H1 (cell line): ENCODE results near the gene DENND1A. TPM values are rescaled to one million over a fixed set of nuclear protein-coding genes. Genes with fewer than 3 reads are reported as not detected.

Experiments used
- CTCF ChIA-PET: fragments of 300-600 bp; sonication (Branson Sonifier 250); formaldehyde crosslinking; loops from one replicate; lab custom pipeline; 2021; ENCODE audit not compliant: partially characterized antibody; lab: Charles Lee
- POLR2A ChIA-PET: fragments of 300-600 bp; sonication (Branson Sonifier 250); formaldehyde crosslinking; loops from one replicate; lab custom pipeline; 2021; ENCODE audit warnings: inconsistent platforms; ENCODE audit not compliant: partially characterized antibody; lab: Charles Lee
- DNase-seq, 2 experiments: peaks; one replicate each; pipeline versions ENCODE4 v3.0.0 to v3.0.0-alpha.2; 2010 to 2022; ENCODE audit warnings: low spot score in 2 of 2, low read depth in 1 of 2, mixed read lengths in 1 of 2
- FAIRE-seq: peaks from 2 replicates; lab custom pipeline; 2011; peaks lifted over from hg19 to GRCh38; lab: Jason Lieb, UNC
- H2AFZ ChIP-seq: 2 replicates; pipeline ENCODE4 v1.8.1; 2012; ENCODE audit warnings: low read length, inconsistent platforms
- H2AK5ac ChIP-seq: 2 replicates; pipeline ENCODE4 v1.6.1; 2013; ENCODE audit warnings: low read depth, low read length
- H2BK120ac ChIP-seq: replicated peaks from 2 replicates; pipeline ENCODE3; 2013; ENCODE audit warnings: low read depth, low read length, inconsistent platforms
- H2BK12ac ChIP-seq: 2 replicates; pipeline ENCODE4 v1.6.1; 2013; ENCODE audit warnings: low read depth, low read length
- H2BK15ac ChIP-seq: 2 replicates; pipeline ENCODE4 v1.6.1; 2013; ENCODE audit warnings: low read length
- H2BK20ac ChIP-seq: 2 replicates; pipeline ENCODE4 v1.6.1; 2013; ENCODE audit warnings: low read length
- H2BK5ac ChIP-seq: 2 replicates; pipeline ENCODE4 v1.6.1; 2013; ENCODE audit warnings: low read depth, low read length
- H3K14ac ChIP-seq: 2 replicates; pipeline ENCODE4 v1.6.1; 2013; ENCODE audit warnings: inconsistent platforms; ENCODE audit not compliant: insufficient read length
- H3K18ac ChIP-seq: 2 replicates; pipeline ENCODE4 v1.6.1; 2013; ENCODE audit warnings: low read length; ENCODE audit errors: extremely low read depth
- H3K23ac ChIP-seq: 2 replicates; pipeline ENCODE4 v1.6.1; 2013; ENCODE audit warnings: inconsistent platforms; ENCODE audit not compliant: insufficient read length
- H3K23me2 ChIP-seq: 2 replicates; pipeline ENCODE4 v1.6.1; 2013; ENCODE audit warnings: low read depth, low read length
- H3K27ac ChIP-seq: 2 replicates; pipeline ENCODE4 v1.6.1; 2011; ENCODE audit warnings: low read depth, low read length, inconsistent platforms
- H3K27me3 ChIP-seq, 4 experiments: replicated peaks in 1 of 4; 1 replicate in 1 of 4; 2 replicates in 3 of 4; pipeline versions ENCODE4 v1.6.1 to v1.8.1; 2011 to 2013; ENCODE audit warnings: low read length in 3 of 4, mild to moderate bottlenecking in 3 of 4, inconsistent platforms in 2 of 4, mixed read lengths in 2 of 4, moderate library complexity in 1 of 4; ENCODE audit not compliant: control insufficient read depth in 3 of 4, insufficient read depth in 3 of 4; ENCODE audit errors: extremely low read depth in 1 of 4
- H3K36me3 ChIP-seq, 4 experiments: 2 replicates each; pipeline versions ENCODE4 v1.6.1 to v1.8.1; 2011 to 2013; ENCODE audit warnings: mild to moderate bottlenecking in 4 of 4, low read length in 3 of 4, moderate library complexity in 2 of 4, control low read depth in 1 of 4, inconsistent platforms in 1 of 4; ENCODE audit not compliant: insufficient read depth in 4 of 4, control insufficient read depth in 2 of 4
- H3K4ac ChIP-seq: replicated peaks from 2 replicates; pipeline ENCODE3; 2013; ENCODE audit warnings: low read length, low read depth, mixed read lengths, inconsistent platforms; ENCODE audit not compliant: insufficient read length
- H3K4me1 ChIP-seq, 4 experiments: replicated peaks in 1 of 4; 1 replicate in 1 of 4; 2 replicates in 3 of 4; pipeline versions ENCODE4 v1.6.1 to v1.8.1; 2011 to 2013; ENCODE audit warnings: low read length in 3 of 4, inconsistent platforms in 2 of 4, mixed read lengths in 1 of 4; ENCODE audit not compliant: insufficient read depth in 4 of 4, control insufficient read depth in 3 of 4
- H3K4me2 ChIP-seq, 2 experiments: 2 replicates each; pipeline versions ENCODE4 v1.6.1 to v1.8.1; 2011 to 2013; ENCODE audit warnings: low read depth in 2 of 2, low read length in 2 of 2, control low read depth in 1 of 2, inconsistent platforms in 1 of 2, mild to moderate bottlenecking in 1 of 2; ENCODE audit not compliant: insufficient read depth in 1 of 2
- H3K4me3 ChIP-seq, 4 experiments: fragments of 200-600, 300-600 bp in 1 of 4; sonication (generic), shearing (Covaris generic), sonication (Bioruptor Twin) in 1 of 4; 2 replicates each; pipeline versions ENCODE4 v1.5.1 to v1.8.1; 2011 to 2016; ENCODE audit warnings: low read length in 4 of 4, low read depth in 3 of 4, control low read depth in 2 of 4, inconsistent platforms in 2 of 4, mild to moderate bottlenecking in 2 of 4, mixed read lengths in 1 of 4, moderate library complexity in 1 of 4; ENCODE audit not compliant: insufficient read depth in 2 of 4; ENCODE audit errors: extremely low read depth in 1 of 4
- H3K56ac ChIP-seq: replicated peaks from 2 replicates; pipeline ENCODE3; 2013; ENCODE audit warnings: low read depth, mild to moderate bottlenecking, mixed read lengths, low read length, inconsistent platforms; ENCODE audit not compliant: insufficient read length
- H3K79me1 ChIP-seq: 2 replicates; pipeline ENCODE4 v1.6.1; 2013; ENCODE audit warnings: low read depth, low read length, control low read depth
- H3K79me2 ChIP-seq, 2 experiments: 2 replicates each; pipeline versions ENCODE4 v1.6.1 to v1.8.1; 2012 to 2013; ENCODE audit warnings: low read length in 2 of 2, mild to moderate bottlenecking in 2 of 2, inconsistent platforms in 1 of 2; ENCODE audit not compliant: insufficient read depth in 2 of 2, control insufficient read depth in 1 of 2
- H3K9ac ChIP-seq, 4 experiments: replicated peaks in 1 of 4; 1 replicate in 1 of 4; 2 replicates in 3 of 4; pipeline versions ENCODE4 v1.6.1 to v1.8.1; 2011 to 2013; ENCODE audit warnings: low read depth in 3 of 4, low read length in 3 of 4, control low read depth in 2 of 4, mild to moderate bottlenecking in 2 of 4, moderate library complexity in 2 of 4, inconsistent platforms in 1 of 4; ENCODE audit errors: extremely low read depth in 1 of 4
- H3K9me3 ChIP-seq, 2 experiments: 2 replicates each; pipeline versions ENCODE4 v1.6.1 to v1.8.1; 2012 to 2013; ENCODE audit warnings: mild to moderate bottlenecking in 2 of 2, moderate library complexity in 2 of 2, control low read depth in 1 of 2, inconsistent platforms in 1 of 2, low read depth in 1 of 2, low read length in 1 of 2, mixed read lengths in 1 of 2; ENCODE audit not compliant: insufficient read depth in 2 of 2
- H4K20me1 ChIP-seq, 2 experiments: replicated peaks in 1 of 2; 2 replicates each; pipeline versions ENCODE3 to v1.8.1; 2011 to 2013; ENCODE audit warnings: inconsistent platforms in 2 of 2, low read length in 2 of 2, mild to moderate bottlenecking in 1 of 2; ENCODE audit not compliant: insufficient read depth in 2 of 2, control insufficient read depth in 1 of 2
- H4K5ac ChIP-seq: 2 replicates; pipeline ENCODE4 v1.6.1; 2013; ENCODE audit warnings: low read length, low read depth, mixed read lengths, inconsistent platforms; ENCODE audit not compliant: insufficient read length
- H4K8ac ChIP-seq: 2 replicates; pipeline ENCODE4 v1.8.0; 2013; ENCODE audit warnings: mild to moderate bottlenecking, moderate library complexity, low read length, inconsistent platforms; ENCODE audit not compliant: insufficient read depth; ENCODE audit errors: extremely low read depth
- H4K91ac ChIP-seq: replicated peaks from 2 replicates; pipeline ENCODE3; 2013; ENCODE audit warnings: low read length, mixed read lengths, inconsistent platforms; ENCODE audit not compliant: insufficient read length
- BCL11A ChIP-seq, 2 experiments: IDR thresholded peaks; one replicate each; pipeline ENCODE4 v1.6.1; 2011; ENCODE audit warnings: low read depth in 2 of 2, low read length in 2 of 2, mild to moderate bottlenecking in 2 of 2
- CEBPB ChIP-seq: IDR thresholded peaks from 2 replicates; pipeline ENCODE4 v1.6.1; 2012; ENCODE audit warnings: low read depth, low read length
- RXRA ChIP-seq: IDR thresholded peaks from 2 replicates; pipeline ENCODE4 v1.6.1; 2011; ENCODE audit warnings: low read depth, mild to moderate bottlenecking, low read length, moderate library complexity; ENCODE audit not compliant: insufficient read depth
- SIN3A ChIP-seq, 2 experiments: IDR thresholded peaks in 1 of 2; conservative IDR thresholded peaks in 1 of 2; 2 replicates each; pipeline ENCODE4 v1.6.1; 2011 to 2012; ENCODE audit warnings: low read length in 2 of 2, improper control_type of control experiment in 1 of 2, low read depth in 1 of 2, mild to moderate bottlenecking in 1 of 2
- WGBS, 2 experiments: shearing (Covaris generic) in 1 of 2; methylation state at CpG; one replicate each; pipeline versions ENCODE4 v1.1.6 to v1.1.7; 2013 to 2015; ENCODE audit warnings: low lambda C conversion rate in 2 of 2, mixed read lengths in 2 of 2, inconsistent platforms in 1 of 2, low coverage in 1 of 2, missing lambda C conversion rate in 1 of 2; ENCODE audit not compliant: insufficient replicate concordance in 2 of 2, insufficient coverage in 1 of 2, insufficient read length in 1 of 2; ENCODE audit errors: extremely low coverage in 1 of 2, missing lambda C conversion rate in 1 of 2; 5-methylcytosine and 5-hydroxymethylcytosine counted together
- polyA plus RNA-seq, 7 experiments: library from polyadenylated mRNA; depleted of rRNA in 3 of 7; stranded (reverse) in 5 of 7; unstranded in 2 of 7; fragments of >200 nt in 5 of 7; fragments of 200-250 nt in 2 of 7; gene quantifications; 1 replicate in 5 of 7; 2 replicates in 1 of 7; 4 replicates in 1 of 7; pipeline versions ENCODE4 v1.2.1 to v1.2.3, GENCODE V29; 2011 to 2013; ENCODE audit warnings: missing spikeins in 2 of 7, mixed read lengths in 2 of 7
- total RNA-seq: library from RNA; stranded (reverse); fragmentation: NEBNext Ultra II Directional; extraction: Animal tissue kit (Norgen Biotek cat#: 25700); gene quantifications from 2 replicates; pipeline ENCODE4 v1.2.1, GENCODE V29; 2021

DENND1A gene
- total and polyA plus RNA-seq, 2 of the 8 experiments (the other 6 are each of a cell fraction or from before 2014, with no cell fraction given) = 24.1 to 26.4 TPM

DNA sequence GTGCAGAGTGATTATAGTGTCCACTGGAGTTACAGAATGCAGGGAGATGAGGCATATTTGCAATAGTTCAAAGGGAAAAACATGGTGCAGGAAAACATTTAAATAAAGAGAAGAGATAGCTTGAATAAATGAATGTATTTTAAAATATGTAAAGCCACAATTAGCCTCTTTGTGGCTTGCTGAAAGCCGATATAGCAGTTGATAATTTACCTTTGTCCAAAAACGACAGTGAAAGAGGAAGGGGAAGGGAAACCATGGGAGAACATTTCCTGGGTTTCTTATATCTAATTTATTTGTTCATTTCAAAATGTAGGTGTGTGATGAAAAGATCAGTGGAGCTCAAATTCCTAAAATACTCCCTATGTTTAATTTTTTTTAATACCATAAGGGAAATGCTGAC lies 156.1 kb downstream of the DENND1A start:
- DNase-seq (no peak), FAIRE-seq (no peak)
- H2AK5ac ChIP-seq = no peak overlapping the region
- H3K4ac ChIP-seq = no peak overlapping the region
- H2BK20ac ChIP-seq = no peak overlapping the region
- H3K4me3 ChIP-seq = no peak overlapping the region
- no peak overlapping the region for H3K4me2 ChIP-seq
- no peak overlapping the region for H4K5ac ChIP-seq
- H2BK12ac ChIP-seq = no peak overlapping the region
- peaks cover 0 to 4% (median 1%) of the 10 kb centered on the region in 4 experiments; a peak in 1 of 7 replicates for H3K4me1 ChIP-seq
- peaks cover 2 to 3% of the 10 kb centered on the region in 2 experiments for H4K20me1 ChIP-seq
- H3K18ac ChIP-seq = no peak overlapping the region
- no peak overlapping the region for H2BK120ac ChIP-seq
- H4K91ac ChIP-seq = no peak overlapping the region
- H3K27me3 ChIP-seq = no peaks in the 10 kb centered on the region
- ChIA-PET POLR2A (no interaction called here), CTCF (interaction anchor here (0.8 kb wide), 1 partner anchor 227 kb away, joined by 3 read pairs; no protein-coding TSS in a partner anchor)
- H3K9me3 ChIP-seq = no peaks in the 10 kb centered on the region
- no peak overlapping the region for H2BK15ac ChIP-seq
- no peaks in the 10 kb centered on the region for H3K79me1 ChIP-seq
- peaks cover 0 to 10% of the 10 kb centered on the region in 2 experiments; a peak in 1 of 4 replicates for H3K79me2 ChIP-seq
- 78% methylated on average over 2 of the region's 2 CpGs; no CpG with 5 or more reads in 1 of the 2 experiments for WGBS, 2 experiments
- no peak overlapping the region for H3K27ac ChIP-seq
- no peak overlapping the region for H3K56ac ChIP-seq
- no peak overlapping the region for H4K8ac ChIP-seq
- no peak overlapping the region for H3K23ac ChIP-seq
- H3K9ac ChIP-seq = no peak overlapping the region
- no peak overlapping the region for H3K14ac ChIP-seq
- H3K23me2 ChIP-seq = no peaks in the 10 kb centered on the region
- no peak overlapping the region for H2AFZ ChIP-seq
- H2BK5ac ChIP-seq = no peak overlapping the region
- H3K36me3 ChIP-seq = no peaks in the 10 kb centered on the region
- TF ChIP-seq SIN3A (conservative IDR thresholded peaks at IDR 0.05 in 1 of 2, IDR thresholded peaks at IDR 0.05 in 1 of 2; ENCODE audit: low read depth in 1 of 2, low read length in 2 of 2) = no peak
- no peak for TF ChIP-seq BCL11A (IDR thresholded peaks at IDR 0.05; ENCODE audit: low read depth in 2 of 2, low read length in 2 of 2)
- TF ChIP-seq RXRA = no peak
- no peak for TF ChIP-seq CEBPB
